Hematopoietic multipotent progenitor cell (in vitro differentiated cells): Measurements from ENCODE around the gene GLIS1. TPM values are rescaled to one million over a fixed set of nuclear protein-coding genes. Genes with fewer than 3 reads are reported as not detected.
A peak's percentile ranks its signal among the peaks of the same experiment; 100 is the strongest.

Experiments
- DNase-seq, 3 donors: peaks; one replicate each; pipeline ENCODE4 v3.0.0-alpha.2; 2011 to 2015; ENCODE audit warnings: low read depth in 2 of 3, low spot score in 2 of 3
- total RNA-seq: library from RNA; depleted of rRNA; stranded (reverse); fragments of >200 nt; gene quantifications from one replicate; pipeline ENCODE4 v1.2.3, GENCODE V29; 2012

Gene GLIS1
- total RNA-seq, 1 donor, result not detected

GRCh38 chr1:53585565-53585964 lies 153.4 kb downstream of the GLIS1 start:
- DNase-seq, result no peak

GRCh38 chr1:53585129-53585528 lies 153.8 kb downstream of the GLIS1 start:
- peak in 2 of 3 donors; percentile 48 to 82 for DNase-seq

- no peak for DNase-seq
Observed at GRCh38 chr1:53584777-53585107, 154.2 kb downstream of the GLIS1 start.

GRCh38 chr1:53583868-53584776 lies 154.8 kb downstream of the GLIS1 start:
- no peak for DNase-seq

GRCh38 chr1:53583021-53583867 lies 155.7 kb downstream of the GLIS1 start:
- DNase-seq, result no peak

GRCh38 chr1:53582211-53583020 lies 156.5 kb downstream of the GLIS1 start:
- no peak for DNase-seq

- no peak for DNase-seq
Observed at GRCh38 chr1:53581476-53581875, 157.5 kb downstream of the GLIS1 start.

- no peak for DNase-seq
Observed at GRCh38 chr1:53580739-53581475, 158.1 kb downstream of the GLIS1 start.

- no peak for DNase-seq
Observed at GRCh38 chr1:53580009-53580400, 159.0 kb downstream of the GLIS1 start.

- no peak for DNase-seq
Observed at GRCh38 chr1:53579221-53580008, 159.5 kb downstream of the GLIS1 start.

- DNase-seq, result no peak
Observed at GRCh38 chr1:53578358-53578757, 160.6 kb downstream of the GLIS1 start.

GRCh38 chr1:53577761-53578100 lies 161.2 kb downstream of the GLIS1 start:
- DNase-seq, result no peak

- DNase-seq, result no peak
Observed at GRCh38 chr1:53576866-53577760, 161.9 kb downstream of the GLIS1 start.

GRCh38 chr1:53576381-53576801 lies 162.6 kb downstream of the GLIS1 start:
- DNase-seq, result no peak

- DNase-seq, result no peak
Observed at GRCh38 chr1:53575955-53576320, 163.0 kb downstream of the GLIS1 start.

GRCh38 chr1:53575141-53575954 lies 163.6 kb downstream of the GLIS1 start:
- peak in 2 of 3 donors; percentile 25 to 70 for DNase-seq

- no peak for DNase-seq
Observed at GRCh38 chr1:53574621-53575020, 164.3 kb downstream of the GLIS1 start.

- no peak for DNase-seq
Observed at GRCh38 chr1:53573931-53574330, 165.0 kb downstream of the GLIS1 start.
